22Rv1 (cell line): Measurements from ENCODE around the gene PTK7.

Experiments used
- ZFX ChIP-seq: fragments of 450-650 bp; IDR thresholded peaks from 2 replicates; pipeline ENCODE4 v1.6.1; 2017; ENCODE audit warnings: antibody characterized with exemption, borderline replicate concordance
- TF ChIP-seq, protein P1 (sequence below): fragments of 450-650 bp; IDR thresholded peaks from 2 replicates; pipeline ENCODE4 v1.5.1; 2017; ENCODE audit warnings: mild to moderate bottlenecking

DNA sequence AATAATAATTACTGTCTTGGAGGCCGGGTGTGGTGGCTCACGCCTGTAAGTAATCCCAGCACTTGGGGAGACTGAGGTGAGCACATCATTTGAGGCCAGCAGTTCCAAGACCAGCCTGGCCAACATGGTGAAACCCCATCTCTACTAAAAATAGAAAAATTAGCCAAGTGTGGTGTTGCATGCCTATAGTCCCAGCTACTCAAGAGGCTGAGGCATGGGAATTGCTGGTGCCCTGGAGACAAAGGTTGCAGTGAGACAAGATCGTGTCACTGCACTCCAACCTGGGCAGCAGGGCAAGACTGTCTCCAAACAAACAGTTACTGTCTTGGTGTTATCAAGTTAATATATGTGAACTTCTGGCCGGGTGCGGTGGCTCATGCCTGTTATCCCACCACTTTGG, 49.7 kb upstream of the PTK7 start:
- TF ChIP-seq, protein P1, sequence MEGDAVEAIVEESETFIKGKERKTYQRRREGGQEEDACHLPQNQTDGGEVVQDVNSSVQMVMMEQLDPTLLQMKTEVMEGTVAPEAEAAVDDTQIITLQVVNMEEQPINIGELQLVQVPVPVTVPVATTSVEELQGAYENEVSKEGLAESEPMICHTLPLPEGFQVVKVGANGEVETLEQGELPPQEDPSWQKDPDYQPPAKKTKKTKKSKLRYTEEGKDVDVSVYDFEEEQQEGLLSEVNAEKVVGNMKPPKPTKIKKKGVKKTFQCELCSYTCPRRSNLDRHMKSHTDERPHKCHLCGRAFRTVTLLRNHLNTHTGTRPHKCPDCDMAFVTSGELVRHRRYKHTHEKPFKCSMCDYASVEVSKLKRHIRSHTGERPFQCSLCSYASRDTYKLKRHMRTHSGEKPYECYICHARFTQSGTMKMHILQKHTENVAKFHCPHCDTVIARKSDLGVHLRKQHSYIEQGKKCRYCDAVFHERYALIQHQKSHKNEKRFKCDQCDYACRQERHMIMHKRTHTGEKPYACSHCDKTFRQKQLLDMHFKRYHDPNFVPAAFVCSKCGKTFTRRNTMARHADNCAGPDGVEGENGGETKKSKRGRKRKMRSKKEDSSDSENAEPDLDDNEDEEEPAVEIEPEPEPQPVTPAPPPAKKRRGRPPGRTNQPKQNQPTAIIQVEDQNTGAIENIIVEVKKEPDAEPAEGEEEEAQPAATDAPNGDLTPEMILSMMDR = no peak
- no peak for TF ChIP-seq ZFX
